Measurements from ENCODE around the gene TRIM7. TPM values are rescaled to one million over a fixed set of nuclear protein-coding genes. Genes with fewer than 3 reads are reported as not detected.
A peak's percentile ranks its signal among the peaks of the same experiment; 100 is the strongest.

Gene TRIM7
- total RNA-seq, 1 donor from 2014 or later = 1.8 TPM

DNA sequence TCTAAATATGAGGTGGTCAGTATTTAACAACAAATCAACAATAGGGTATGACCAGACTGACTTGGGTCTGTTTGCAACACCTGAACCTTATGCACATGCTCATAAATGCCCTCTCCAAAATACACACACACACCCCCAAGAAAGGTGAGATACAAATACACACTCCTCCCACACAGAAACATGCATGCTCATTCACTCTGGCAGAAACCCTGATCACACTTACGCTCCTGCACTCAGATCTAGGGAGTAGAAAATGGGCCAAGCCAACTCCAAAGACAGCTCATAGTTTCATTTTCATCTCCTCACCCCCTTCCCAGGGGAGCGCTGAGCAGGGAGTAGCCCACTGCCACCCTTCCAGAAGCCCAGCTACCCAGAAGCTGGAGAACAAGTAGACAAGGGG lies 11.3 kb downstream of the TRIM7 start:
- peaks cover 2% of the 10 kb centered on the region for H3K36me3 Mint-ChIP-seq (ENCODE audit: low read depth)
- intact Hi-C loops (cut with micrococcal nuclease) = no loop called here
- peak overlapping the region; percentile 21 for H3K4me3 Mint-ChIP-seq
- peaks cover 29% of the 10 kb centered on the region for H3K4me1 Mint-ChIP-seq (ENCODE audit: low read depth)
- H3K27me3 Mint-ChIP-seq (ENCODE audit: insufficient read depth) = peaks cover 4% of the 10 kb centered on the region
- no peak for DNase-seq (ENCODE audit: low spot score)
- H3K27ac Mint-ChIP-seq = no peak overlapping the region
- no peaks in the 10 kb centered on the region for H3K9me3 Mint-ChIP-seq

DNA sequence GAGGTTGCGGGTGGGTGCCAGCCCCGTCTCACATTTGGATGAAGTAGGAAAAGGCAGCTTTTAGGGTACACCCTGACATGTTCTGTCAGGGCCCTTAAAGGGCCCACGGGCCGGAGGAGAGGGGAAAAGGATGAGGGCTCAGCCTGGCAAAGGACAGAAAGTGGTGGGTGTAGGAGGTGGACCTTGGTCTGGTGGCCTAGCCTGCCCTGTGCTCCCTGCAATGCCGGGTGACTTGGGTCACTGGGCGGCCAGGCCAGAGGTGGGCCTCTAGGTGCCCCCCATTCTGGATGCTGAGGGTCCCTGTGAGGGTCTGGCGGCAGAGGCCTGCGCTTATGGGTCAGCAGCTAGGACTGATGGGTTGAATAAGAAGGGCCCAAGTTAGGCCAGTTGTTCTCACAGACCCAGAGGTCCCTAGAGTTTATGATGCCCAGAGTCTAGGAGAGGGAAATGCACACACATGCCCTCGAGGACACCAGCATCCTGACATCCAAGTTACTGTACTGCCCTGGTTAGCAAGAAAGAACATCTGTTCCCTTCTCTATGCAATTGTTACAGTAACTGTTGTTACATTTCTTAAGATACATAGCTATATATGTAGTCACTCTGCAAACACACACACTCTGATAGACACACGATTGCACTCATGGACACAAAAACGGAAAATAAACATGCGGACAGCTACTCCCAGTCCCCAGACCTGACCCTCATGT lies 12.5 kb downstream of the TRIM7 start:
- Mint-ChIP-seq H3K27me3 (ENCODE audit: insufficient read depth) (peaks cover 8% of the 10 kb centered on the region), H3K9me3 (no peaks in the 10 kb centered on the region), H3K4me3 (peak overlapping the region; percentile 94), H3K4me1 (ENCODE audit: low read depth) (peaks cover 40% of the 10 kb centered on the region), H3K27ac (peak overlapping the region; percentile 96), H3K36me3 (ENCODE audit: low read depth) (peaks cover 3% of the 10 kb centered on the region)
- no peak for DNase-seq (ENCODE audit: low spot score)
- intact Hi-C loops (cut with micrococcal nuclease) = no loop called here

- Mint-ChIP-seq H3K9me3 (no peaks in the 10 kb centered on the region), H3K4me1 (ENCODE audit: low read depth) (peaks cover 43% of the 10 kb centered on the region), H3K27me3 (ENCODE audit: insufficient read depth) (peaks cover 8% of the 10 kb centered on the region), H3K4me3 (peak overlapping the region; percentile 94), H3K27ac (peak overlapping the region; percentile 96), H3K36me3 (ENCODE audit: low read depth) (peaks cover 3% of the 10 kb centered on the region)
- peak; percentile 94 for DNase-seq (ENCODE audit: low spot score)
- intact Hi-C loops (cut with micrococcal nuclease) = loop anchor here (1.0 kb wide), 4 partner anchors 16 to 70 kb away; partner anchors contain the start of gene TRIM52
Observed at GRCh38 chr5:181191526-181192336, 13.3 kb downstream of the TRIM7 start.

DNA sequence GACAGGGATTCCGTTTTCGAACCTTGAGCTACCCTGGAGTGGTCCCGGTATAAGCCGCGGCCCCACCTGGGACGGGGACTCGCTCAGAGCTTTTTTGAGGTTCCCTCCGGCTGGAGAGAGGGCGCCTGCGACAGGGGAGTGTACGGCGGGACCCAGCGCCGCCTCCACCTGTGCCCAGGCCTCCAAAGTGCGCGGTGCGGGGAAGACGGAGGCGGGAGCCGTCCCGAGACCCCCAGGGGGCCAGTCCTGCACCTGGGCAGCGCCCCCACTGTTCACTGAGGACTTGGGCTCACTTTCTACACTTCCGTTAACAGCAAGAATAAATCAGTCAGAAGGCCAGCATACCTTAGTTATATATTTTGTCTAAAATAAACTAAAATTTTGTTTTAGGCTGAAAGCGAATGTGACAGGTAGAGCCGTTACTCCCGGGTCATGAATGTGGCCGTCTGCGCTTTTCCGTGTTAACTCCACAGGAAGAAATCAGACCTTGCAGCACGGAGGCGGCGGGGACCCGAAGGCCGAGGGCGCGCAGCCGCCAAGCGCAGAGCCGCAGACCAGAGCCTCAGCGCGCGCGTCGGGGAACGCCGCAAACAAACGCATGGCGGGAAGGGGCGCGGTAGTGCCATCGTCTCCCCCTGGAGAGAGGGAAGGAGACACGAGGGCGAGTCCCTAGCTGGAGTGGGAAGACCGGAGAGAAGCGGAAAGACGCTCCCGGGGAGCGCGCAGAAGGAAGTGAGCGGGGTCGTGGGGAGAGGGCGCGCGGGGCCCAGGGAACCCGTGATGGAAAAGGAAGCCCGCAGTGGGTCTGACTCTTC lies 14.1 kb downstream of the TRIM7 start:
- intact Hi-C loops (cut with micrococcal nuclease) = loop anchor here (1.0 kb wide), 4 partner anchors 16 to 70 kb away; partner anchors contain the start of gene TRIM52
- Mint-ChIP-seq H3K27ac (peak overlapping the region; percentile 97), H3K36me3 (ENCODE audit: low read depth) (peaks cover 3% of the 10 kb centered on the region), H3K4me3 (peak overlapping the region; percentile 94), H3K27me3 (ENCODE audit: insufficient read depth) (peaks cover 8% of the 10 kb centered on the region), H3K4me1 (ENCODE audit: low read depth) (peaks cover 43% of the 10 kb centered on the region), H3K9me3 (no peaks in the 10 kb centered on the region)
- peak; percentile 39 for DNase-seq (ENCODE audit: low spot score)

GRCh38 chr5:181189962-181190710 lies 14.9 kb downstream of the TRIM7 start:
- peaks cover 8% of the 10 kb centered on the region for H3K27me3 Mint-ChIP-seq (ENCODE audit: insufficient read depth)
- peaks cover 43% of the 10 kb centered on the region for H3K4me1 Mint-ChIP-seq (ENCODE audit: low read depth)
- peak; percentile 20 for DNase-seq (ENCODE audit: low spot score)

GRCh38 chr5:181189363-181189961 lies 15.5 kb downstream of the TRIM7 start:
- peaks cover 8% of the 10 kb centered on the region for H3K27me3 Mint-ChIP-seq (ENCODE audit: insufficient read depth)
- H3K4me1 Mint-ChIP-seq (ENCODE audit: low read depth) = peaks cover 45% of the 10 kb centered on the region
- DNase-seq (ENCODE audit: low spot score) = peak; percentile 49
- H3K27ac Mint-ChIP-seq = peak overlapping the region; percentile 97
- H3K36me3 Mint-ChIP-seq (ENCODE audit: low read depth) = peaks cover 3% of the 10 kb centered on the region
- intact Hi-C loops (cut with micrococcal nuclease) = loop anchor here (2.0 to 10.0 kb wide), 4 partner anchors 17 to 1565 kb away; partner anchors contain the start of genes HNRNPH1 and MGAT1
- H3K4me3 Mint-ChIP-seq = peak overlapping the region; percentile 94
- no peaks in the 10 kb centered on the region for H3K9me3 Mint-ChIP-seq

More at GRCh38 chr5:181189962-181190710, 14.9 kb downstream of the TRIM7 start:
- no peaks in the 10 kb centered on the region for H3K9me3 Mint-ChIP-seq
- intact Hi-C loops (cut with micrococcal nuclease) = loop anchor here (2.0 to 10.0 kb wide), 4 partner anchors 17 to 1565 kb away; partner anchors contain the start of genes HNRNPH1 and MGAT1
- H3K27ac Mint-ChIP-seq = peak overlapping the region; percentile 97
- H3K4me3 Mint-ChIP-seq = peak overlapping the region; percentile 94
- peaks cover 3% of the 10 kb centered on the region for H3K36me3 Mint-ChIP-seq (ENCODE audit: low read depth)

GRCh38 chr5:181188700-181189362 lies 16.2 kb downstream of the TRIM7 start:
- H3K27ac Mint-ChIP-seq = peak overlapping the region; percentile 97
- peak overlapping the region; percentile 94 for H3K4me3 Mint-ChIP-seq
- H3K27me3 Mint-ChIP-seq (ENCODE audit: insufficient read depth) = peaks cover 8% of the 10 kb centered on the region
- H3K36me3 Mint-ChIP-seq (ENCODE audit: low read depth) = peaks cover 3% of the 10 kb centered on the region
- peaks cover 50% of the 10 kb centered on the region for H3K4me1 Mint-ChIP-seq (ENCODE audit: low read depth)
- H3K9me3 Mint-ChIP-seq = no peaks in the 10 kb centered on the region
- intact Hi-C loops (cut with micrococcal nuclease) = loop anchor here (2.0 to 10.0 kb wide), 4 partner anchors 16 to 1564 kb away; partner anchors contain the start of genes HNRNPH1 and MGAT1
- DNase-seq (ENCODE audit: low spot score) = peak; percentile 76

DNA sequence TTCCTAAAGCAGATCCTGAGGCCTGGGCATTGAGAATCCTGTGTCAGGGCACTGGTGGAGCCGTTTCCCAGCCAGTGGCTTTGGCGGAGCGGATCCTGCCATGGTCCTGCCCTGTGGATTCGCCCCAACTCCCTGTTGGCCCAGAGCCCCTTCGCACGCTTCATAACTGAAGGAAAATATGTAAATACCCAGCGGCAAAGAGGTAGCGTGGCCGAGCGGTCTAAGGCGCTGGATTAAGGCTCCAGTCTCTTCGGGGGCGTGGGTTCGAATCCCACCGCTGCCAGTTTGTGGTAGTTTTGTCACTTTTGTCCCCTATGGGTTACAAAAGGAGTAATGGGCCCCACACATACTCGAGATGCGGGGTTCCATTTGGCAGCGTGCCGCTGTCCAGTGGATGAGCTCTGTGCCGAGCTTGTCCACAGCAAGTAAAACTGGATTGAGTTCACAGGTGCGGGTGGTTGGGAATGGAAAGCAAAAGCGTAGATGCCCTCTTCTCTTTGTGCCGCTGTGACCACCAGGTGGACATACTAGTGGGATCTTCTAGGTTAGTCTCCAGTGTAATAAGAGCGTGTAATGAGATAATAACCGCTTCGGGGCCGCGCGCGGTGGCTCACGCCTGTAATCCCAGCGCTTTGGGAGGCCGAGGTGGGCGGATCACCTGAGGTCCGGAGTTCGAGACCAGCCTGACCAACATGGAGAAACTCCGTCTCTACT lies 17.3 kb downstream of the TRIM7 start:
- DNase-seq (ENCODE audit: low spot score) = peak; percentile 31
- Mint-ChIP-seq H3K4me3 (peak overlapping the region; percentile 94), H3K27ac (peak overlapping the region; percentile 97), H3K36me3 (ENCODE audit: low read depth) (peaks cover 3% of the 10 kb centered on the region), H3K4me1 (ENCODE audit: low read depth) (peaks cover 50% of the 10 kb centered on the region), H3K27me3 (ENCODE audit: insufficient read depth) (peaks cover 8% of the 10 kb centered on the region), H3K9me3 (no peaks in the 10 kb centered on the region)
- intact Hi-C loops (cut with micrococcal nuclease) = loop anchor here (2.0 to 10.0 kb wide), 4 partner anchors 15 to 1563 kb away; partner anchors contain the start of genes HNRNPH1 and MGAT1

- peaks cover 9% of the 10 kb centered on the region for H3K27me3 Mint-ChIP-seq (ENCODE audit: insufficient read depth)
- intact Hi-C loops (cut with micrococcal nuclease) = loop anchor here (10.0 kb wide), 3 partner anchors 382 to 1562 kb away; partner anchors contain the start of genes HNRNPH1 and MGAT1
- H3K36me3 Mint-ChIP-seq (ENCODE audit: low read depth) = peaks cover 3% of the 10 kb centered on the region
- DNase-seq (ENCODE audit: low spot score) = no peak
- H3K4me1 Mint-ChIP-seq (ENCODE audit: low read depth) = peaks cover 54% of the 10 kb centered on the region
- no peak overlapping the region for H3K4me3 Mint-ChIP-seq
- H3K9me3 Mint-ChIP-seq = no peaks in the 10 kb centered on the region
- H3K27ac Mint-ChIP-seq = peak overlapping the region; percentile 97
Observed at GRCh38 chr5:181186986-181187499, 18.0 kb downstream of the TRIM7 start.

DNA sequence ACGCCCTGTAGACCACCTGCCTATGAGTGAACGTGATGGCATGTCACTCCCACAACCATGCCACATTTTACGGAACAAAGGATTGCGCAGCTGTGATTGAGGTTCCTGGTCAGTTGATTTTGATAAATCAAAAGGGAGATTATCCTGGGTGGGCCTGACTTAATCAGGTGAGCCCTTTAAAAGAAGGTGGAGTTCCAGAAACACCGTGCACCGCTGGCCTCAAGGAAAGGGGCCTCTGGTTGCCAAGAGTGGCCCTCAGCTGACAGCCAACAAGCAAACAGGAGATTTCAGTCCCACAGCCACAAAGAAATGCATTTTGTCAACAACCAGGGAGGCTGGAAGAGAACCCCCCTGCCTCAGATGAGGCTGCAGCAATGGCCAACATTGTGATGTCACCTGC lies 19.0 kb downstream of the TRIM7 start:
- Mint-ChIP-seq H3K27me3 (ENCODE audit: insufficient read depth) (peaks cover 10% of the 10 kb centered on the region), H3K4me1 (ENCODE audit: low read depth) (peaks cover 50% of the 10 kb centered on the region), H3K27ac (peak overlapping the region; percentile 23), H3K4me3 (no peak overlapping the region), H3K36me3 (ENCODE audit: low read depth) (peaks cover 1% of the 10 kb centered on the region), H3K9me3 (no peaks in the 10 kb centered on the region)
- intact Hi-C loops (cut with micrococcal nuclease) = loop anchor here (10.0 kb wide), 3 partner anchors 381 to 1561 kb away; partner anchors contain the start of genes HNRNPH1 and MGAT1
- DNase-seq (ENCODE audit: low spot score) = no peak
